PC-9 (cell line): Measurements from ENCODE around the gene GLP2R. TPM values are rescaled to one million over a fixed set of nuclear protein-coding genes. Genes with fewer than 3 reads are reported as not detected.

ENCODE experiments used
- BruUV-seq: library from RNA; stranded (reverse); fragments of 400-500 nt; replicated peaks from 2 replicates; lab custom pipeline; 2021; lab: Mats Ljungman, UMichigan
- CTCF ChIA-PET: fragments of 300-600 bp; sonication (Branson Sonifier 250); formaldehyde crosslinking; loops from one replicate; lab custom pipeline; 2022; ENCODE audit warnings: antibody characterized with exemption; lab: Charles Lee
- POLR2A ChIA-PET: fragments of 300-600 bp; sonication (Branson Sonifier 250); formaldehyde crosslinking; loops from one replicate; lab custom pipeline; 2022; ENCODE audit warnings: antibody characterized with exemption; ENCODE audit not compliant: unreplicated experiment; lab: Charles Lee
- DNase-seq, 2 experiments: peaks; one replicate each; pipeline versions ENCODE4 v3.0.0 to v3.0.0-alpha.2; 2015 to 2022; ENCODE audit warnings: mixed read lengths in 1 of 2
- H2AFZ ChIP-seq: fragments of 200-600 bp; sonication (generic); 2 replicates; pipeline ENCODE4 v1.8.1; 2017; ENCODE audit warnings: antibody characterized with exemption
- H3F3A ChIP-seq: fragments of 200-600 bp; sonication (generic); 2 replicates; pipeline ENCODE4 v1.8.1; 2017; ENCODE audit warnings: antibody characterized with exemption, mild to moderate bottlenecking, low read depth; ENCODE audit not compliant: insufficient read depth
- H3K27ac ChIP-seq: fragments of 200-600 bp; sonication (generic); 2 replicates; pipeline ENCODE4 v1.6.1; 2016; ENCODE audit warnings: mixed run types
- H3K27me3 ChIP-seq: fragments of 200-600 bp; sonication (generic); 2 replicates; pipeline ENCODE4 v1.6.1; 2016; ENCODE audit warnings: low read depth, mixed run types; ENCODE audit not compliant: insufficient read depth
- H3K36me3 ChIP-seq: fragments of 200-600 bp; sonication (generic); 2 replicates; pipeline ENCODE4 v1.6.1; 2016; ENCODE audit warnings: low read depth, mixed run types
- H3K4me1 ChIP-seq: fragments of 200-600 bp; sonication (generic); replicated peaks from 2 replicates; pipeline ENCODE4 v1.6.1; 2016; ENCODE audit warnings: mixed run types; ENCODE audit not compliant: insufficient read depth
- H3K4me2 ChIP-seq: fragments of 200-600 bp; sonication (generic); 2 replicates; pipeline ENCODE4 v1.6.1; 2017; ENCODE audit warnings: mixed run types
- H3K4me3 ChIP-seq: fragments of 200-600 bp; sonication (generic); 2 replicates; pipeline ENCODE4 v1.6.1; 2016; ENCODE audit warnings: mixed run types
- H3K79me2 ChIP-seq: fragments of 200-600 bp; sonication (generic); 2 replicates; pipeline ENCODE4 v1.6.1; 2017; ENCODE audit warnings: low read depth, mixed run types
- H3K9me2 ChIP-seq: fragments of 200-600 bp; sonication (generic); 2 replicates; pipeline ENCODE4 v1.8.1; 2017; ENCODE audit warnings: mild to moderate bottlenecking; ENCODE audit not compliant: insufficient read depth
- H3K9me3 ChIP-seq: fragments of 200-600 bp; sonication (generic); 2 replicates; pipeline ENCODE4 v1.8.1; 2016; ENCODE audit warnings: low read depth; ENCODE audit not compliant: insufficient read depth
- H4K20me1 ChIP-seq: fragments of 200-600 bp; sonication (generic); 2 replicates; pipeline ENCODE4 v1.8.1; 2017; ENCODE audit not compliant: insufficient read depth
- CTCF ChIP-seq: fragments of 200-600 bp; sonication (generic); conservative IDR thresholded peaks from 2 replicates; pipeline ENCODE4 v1.6.1; 2017; ENCODE audit warnings: mixed run types, antibody characterized with exemption, mild to moderate bottlenecking, moderate library complexity
- EZH2 ChIP-seq: fragments of 200-600 bp; sonication (generic); IDR thresholded peaks from 2 replicates; pipeline ENCODE4 v1.8.0; 2017; ENCODE audit warnings: antibody characterized with exemption, low read depth
- intact Hi-C: fragments of 100-400 bp; cut with micrococcal nuclease; formaldehyde crosslinking; loops from one replicate; pipeline ENCODE4 v1.10.0; 2022; ENCODE audit not compliant: unreplicated experiment
- total RNA-seq: library from RNA; stranded (reverse); gene quantifications from 2 replicates; pipeline ENCODE4 v1.2.3, GENCODE V29; 2021

Gene GLP2R
- total RNA-seq, 1 experiment from 2014 or later = 3.2 TPM

GRCh38 chr17:9843152-9844010 is 17.7 kb downstream of the GLP2R start:
- Histone ChIP-seq H3K9me3 (no peaks in the 10 kb centered on the region), H3K4me3 (no peak overlapping the region), H3K4me1 (peaks cover 23% of the 10 kb centered on the region)

GRCh38 chr17:9844153-9844552 is 18.4 kb downstream of the GLP2R start:
- no peak for TF ChIP-seq CTCF
- TF ChIP-seq EZH2 = no peak
- intact Hi-C loops = no loop called here
- Histone ChIP-seq H3K4me1 (peaks cover 16% of the 10 kb centered on the region), H3K9me3 (no peaks in the 10 kb centered on the region), H2AFZ (no peak overlapping the region), H3K79me2 (no peaks in the 10 kb centered on the region), H3K27me3 (no peaks in the 10 kb centered on the region), H3F3A (peaks cover under 1% of the 10 kb centered on the region; the same call in 1 of the 2 replicates), H3K4me3 (no peak overlapping the region), H3K36me3 (no peaks in the 10 kb centered on the region), H3K27ac (no peak overlapping the region), H3K4me2 (no peak overlapping the region), H3K9me2 (no peaks in the 10 kb centered on the region), H4K20me1 (no peaks in the 10 kb centered on the region)
- no TSS peak for BruUV-seq
- no peak for DNase-seq
- POLR2A ChIA-PET = no interaction called here
- CTCF ChIA-PET = no interaction called here

More at GRCh38 chr17:9843152-9844010, 17.7 kb downstream of the GLP2R start:
- H3K36me3 ChIP-seq = no peaks in the 10 kb centered on the region
- intact Hi-C loops = no loop called here
- no peak overlapping the region for H3K27ac ChIP-seq
- H3K79me2 ChIP-seq = no peaks in the 10 kb centered on the region
- H4K20me1 ChIP-seq = no peaks in the 10 kb centered on the region
- BruUV-seq = no TSS peak
- CTCF ChIA-PET = no interaction called here
- TF ChIP-seq CTCF = no peak
- no peak for TF ChIP-seq EZH2
- H3F3A ChIP-seq = peaks cover 8% of the 10 kb centered on the region
- H3K27me3 ChIP-seq = no peaks in the 10 kb centered on the region
- DNase-seq = no peak
- no peak overlapping the region for H3K4me2 ChIP-seq
- H3K9me2 ChIP-seq = no peaks in the 10 kb centered on the region
- POLR2A ChIA-PET = no interaction called here
- H2AFZ ChIP-seq = no peak overlapping the region

GRCh38 chr17:9845306-9845705 is 19.6 kb downstream of the GLP2R start:
- intact Hi-C loops = no loop called here
- Histone ChIP-seq H3K9me3 (no peaks in the 10 kb centered on the region), H4K20me1 (no peaks in the 10 kb centered on the region), H2AFZ (no peak overlapping the region), H3K4me3 (no peak overlapping the region), H3K4me1 (peaks cover 10% of the 10 kb centered on the region), H3K4me2 (no peak overlapping the region), H3K36me3 (no peaks in the 10 kb centered on the region), H3K27ac (no peak overlapping the region), H3K27me3 (no peaks in the 10 kb centered on the region), H3K9me2 (no peaks in the 10 kb centered on the region), H3K79me2 (no peaks in the 10 kb centered on the region), H3F3A (no peaks in the 10 kb centered on the region)
- POLR2A ChIA-PET = no interaction called here
- no TSS peak for BruUV-seq
- CTCF ChIA-PET = no interaction called here
- TF ChIP-seq EZH2 (no peak), CTCF (no peak)
- no peak for DNase-seq
